Epithelial cell of proximal tubule (primary cell): Measurements from ENCODE around the gene CCDC17. TPM values are rescaled to one million over a fixed set of nuclear protein-coding genes. Genes with fewer than 3 reads are reported as not detected.

Source experiments
- DNase-seq: peaks from one replicate; pipeline ENCODE4 v3.0.0-alpha.2; 2011; ENCODE audit warnings: low read depth
- H3K4me3 ChIP-seq: 2 replicates; pipeline ENCODE4 v1.5.1; 2011; ENCODE audit warnings: low read depth, mild to moderate bottlenecking, low read length
- total RNA-seq: library from RNA; depleted of rRNA; stranded (reverse); fragments of >200 nt; gene quantifications from 2 replicates; pipeline ENCODE4 v1.2.3, GENCODE V29; 2015
- TF ChIP-seq, protein P1 (sequence below): conservative IDR thresholded peaks from 2 replicates; pipeline ENCODE4 v1.5.1; 2012; ENCODE audit warnings: low read depth, mild to moderate bottlenecking, low read length

Gene CCDC17
- total RNA-seq, 1 donor from 2014 or later: not detected

DNA sequence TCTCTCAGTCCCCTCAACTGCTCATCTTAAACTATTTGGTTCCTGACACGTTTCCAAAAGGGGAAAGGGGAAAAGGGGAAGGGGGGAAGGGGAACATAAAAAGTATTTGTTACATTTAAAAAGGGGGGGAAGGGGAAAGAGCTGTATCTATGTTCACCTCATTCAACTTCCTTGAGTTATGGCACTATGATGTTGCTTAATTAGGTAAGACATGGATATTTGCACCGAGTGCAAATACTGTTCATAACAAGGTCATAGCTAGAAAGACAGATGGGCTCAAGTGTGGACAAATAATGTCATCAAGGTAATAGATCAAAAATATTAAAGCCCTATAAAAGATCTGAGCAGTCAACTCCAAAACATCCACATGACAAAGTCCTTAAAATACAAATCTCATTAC is 36.5 kb upstream of the CCDC17 start:
- no peak overlapping the region for H3K4me3 ChIP-seq
- TF ChIP-seq, protein P1, sequence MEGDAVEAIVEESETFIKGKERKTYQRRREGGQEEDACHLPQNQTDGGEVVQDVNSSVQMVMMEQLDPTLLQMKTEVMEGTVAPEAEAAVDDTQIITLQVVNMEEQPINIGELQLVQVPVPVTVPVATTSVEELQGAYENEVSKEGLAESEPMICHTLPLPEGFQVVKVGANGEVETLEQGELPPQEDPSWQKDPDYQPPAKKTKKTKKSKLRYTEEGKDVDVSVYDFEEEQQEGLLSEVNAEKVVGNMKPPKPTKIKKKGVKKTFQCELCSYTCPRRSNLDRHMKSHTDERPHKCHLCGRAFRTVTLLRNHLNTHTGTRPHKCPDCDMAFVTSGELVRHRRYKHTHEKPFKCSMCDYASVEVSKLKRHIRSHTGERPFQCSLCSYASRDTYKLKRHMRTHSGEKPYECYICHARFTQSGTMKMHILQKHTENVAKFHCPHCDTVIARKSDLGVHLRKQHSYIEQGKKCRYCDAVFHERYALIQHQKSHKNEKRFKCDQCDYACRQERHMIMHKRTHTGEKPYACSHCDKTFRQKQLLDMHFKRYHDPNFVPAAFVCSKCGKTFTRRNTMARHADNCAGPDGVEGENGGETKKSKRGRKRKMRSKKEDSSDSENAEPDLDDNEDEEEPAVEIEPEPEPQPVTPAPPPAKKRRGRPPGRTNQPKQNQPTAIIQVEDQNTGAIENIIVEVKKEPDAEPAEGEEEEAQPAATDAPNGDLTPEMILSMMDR: no peak
- no peak for DNase-seq

GRCh38 chr1:45659222-45659621 is 35.4 kb upstream of the CCDC17 start:
- TF ChIP-seq, protein P1: no peak
- no peak overlapping the region for H3K4me3 ChIP-seq
- DNase-seq: no peak

- no peak overlapping the region for H3K4me3 ChIP-seq
- no peak for DNase-seq
- TF ChIP-seq, protein P1: no peak
These were observed 34.3 kb upstream of the CCDC17 start for GRCh38 chr1:45658171-45658570.

DNA sequence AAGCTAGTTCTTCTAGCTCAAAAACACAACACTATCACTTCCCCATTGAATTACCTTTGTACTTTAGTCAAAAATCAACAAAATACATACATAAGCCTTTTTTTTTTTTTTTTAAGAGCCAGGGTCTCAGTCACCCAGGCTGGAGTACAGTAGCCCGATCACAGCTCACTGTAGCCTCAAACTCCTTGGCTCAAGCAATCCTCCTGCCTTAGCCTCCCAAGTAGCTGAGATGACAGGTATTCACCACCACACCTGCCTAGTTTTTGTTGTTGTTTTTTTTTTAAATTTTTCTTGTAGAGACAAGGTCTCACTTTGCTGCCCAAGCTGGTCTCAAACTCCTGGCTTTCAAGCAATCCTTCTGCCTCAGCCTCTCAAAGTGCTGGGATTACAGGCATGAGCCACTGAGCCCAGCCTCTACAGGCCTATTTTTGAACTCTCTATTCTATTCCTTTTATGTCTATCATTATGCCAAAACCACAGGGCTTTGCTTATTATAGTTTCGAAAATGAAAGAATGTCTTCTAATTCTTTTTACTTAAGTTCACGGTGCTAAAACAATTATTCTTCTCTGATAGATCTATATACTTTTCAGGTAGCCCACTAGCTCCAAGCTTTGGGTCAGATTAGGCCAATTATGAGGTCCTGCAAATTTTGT is 32.8 kb upstream of the CCDC17 start:
- DNase-seq: no peak
- no peak overlapping the region for H3K4me3 ChIP-seq
- TF ChIP-seq, protein P1: no peak

DNA sequence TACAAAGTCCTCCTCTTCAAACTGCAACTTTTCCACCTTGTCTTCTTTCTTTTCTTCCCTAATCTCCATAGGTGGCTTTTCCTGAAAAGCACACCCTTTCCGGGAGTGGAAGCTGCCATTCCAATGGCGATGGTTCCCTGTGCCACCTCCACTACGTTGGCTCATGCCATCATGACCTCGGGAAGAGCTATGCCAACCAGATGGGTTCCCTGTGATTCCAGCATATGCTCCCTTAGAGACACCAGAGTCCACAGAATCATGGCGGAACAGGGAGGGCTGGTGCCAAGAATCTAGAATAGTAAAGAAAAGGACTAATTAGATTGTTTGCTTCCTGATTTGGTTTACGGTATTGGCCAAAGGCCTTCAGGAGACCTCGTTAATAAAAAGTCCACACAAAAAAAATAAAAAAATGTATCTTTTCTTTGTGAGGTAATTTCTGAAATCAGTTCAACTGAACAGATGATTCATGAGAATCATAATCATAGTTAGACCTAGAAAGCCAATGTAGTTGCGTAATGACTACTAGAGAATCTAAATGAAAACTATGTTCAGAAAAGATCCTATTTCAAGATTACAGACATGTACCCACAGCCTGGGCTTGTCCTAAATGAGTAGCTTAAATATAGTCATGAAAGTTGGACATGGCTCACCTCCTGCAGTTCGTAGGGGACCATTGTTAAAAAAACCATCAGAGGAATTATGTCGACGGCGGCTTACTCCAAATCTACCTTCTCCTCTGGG is 30.9 kb upstream of the CCDC17 start:
- H3K4me3 ChIP-seq: no peak overlapping the region
- DNase-seq: no peak
- TF ChIP-seq, protein P1: no peak

DNA sequence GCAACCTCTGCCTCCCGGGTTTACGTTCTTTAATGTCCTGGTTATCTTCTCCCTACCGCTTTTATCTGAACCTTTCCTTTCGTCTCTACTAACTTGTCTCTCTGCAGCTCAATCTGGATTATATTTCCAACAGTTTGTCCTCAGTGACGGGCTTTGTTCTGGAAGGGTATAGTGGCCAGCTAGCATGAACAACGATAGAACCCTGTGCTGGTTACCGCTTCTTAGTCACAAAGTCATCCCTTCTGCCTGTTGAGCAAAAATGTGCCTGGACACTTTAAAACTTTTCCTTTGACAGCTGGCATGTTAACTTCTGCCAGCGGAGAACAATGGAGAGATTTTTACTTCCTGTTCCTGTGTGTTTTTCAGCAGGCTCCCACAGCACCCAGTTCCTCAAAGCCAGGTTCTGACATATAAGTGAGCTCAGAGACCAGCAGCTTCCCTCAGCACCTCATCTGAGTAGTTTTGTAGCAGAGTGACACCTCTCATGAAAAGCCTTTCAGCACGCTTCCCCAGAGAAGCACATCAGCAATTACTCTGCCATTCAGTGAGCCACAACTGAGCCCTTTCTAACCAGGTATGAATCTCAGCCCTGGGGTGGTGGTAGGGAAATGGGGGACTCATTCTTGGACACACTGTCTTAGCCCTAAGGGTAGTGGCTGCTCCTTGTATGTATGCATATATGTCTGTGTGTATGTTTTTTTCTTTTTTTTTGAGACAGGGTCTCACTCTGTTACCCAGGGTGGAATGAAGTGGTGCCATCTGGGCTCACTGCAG is 23.6 kb upstream of the CCDC17 start:
- no peak for DNase-seq
- H3K4me3 ChIP-seq: no peak overlapping the region
- TF ChIP-seq, protein P1: no peak
